Measurements from ENCODE around the gene ZNF512.

DNA sequence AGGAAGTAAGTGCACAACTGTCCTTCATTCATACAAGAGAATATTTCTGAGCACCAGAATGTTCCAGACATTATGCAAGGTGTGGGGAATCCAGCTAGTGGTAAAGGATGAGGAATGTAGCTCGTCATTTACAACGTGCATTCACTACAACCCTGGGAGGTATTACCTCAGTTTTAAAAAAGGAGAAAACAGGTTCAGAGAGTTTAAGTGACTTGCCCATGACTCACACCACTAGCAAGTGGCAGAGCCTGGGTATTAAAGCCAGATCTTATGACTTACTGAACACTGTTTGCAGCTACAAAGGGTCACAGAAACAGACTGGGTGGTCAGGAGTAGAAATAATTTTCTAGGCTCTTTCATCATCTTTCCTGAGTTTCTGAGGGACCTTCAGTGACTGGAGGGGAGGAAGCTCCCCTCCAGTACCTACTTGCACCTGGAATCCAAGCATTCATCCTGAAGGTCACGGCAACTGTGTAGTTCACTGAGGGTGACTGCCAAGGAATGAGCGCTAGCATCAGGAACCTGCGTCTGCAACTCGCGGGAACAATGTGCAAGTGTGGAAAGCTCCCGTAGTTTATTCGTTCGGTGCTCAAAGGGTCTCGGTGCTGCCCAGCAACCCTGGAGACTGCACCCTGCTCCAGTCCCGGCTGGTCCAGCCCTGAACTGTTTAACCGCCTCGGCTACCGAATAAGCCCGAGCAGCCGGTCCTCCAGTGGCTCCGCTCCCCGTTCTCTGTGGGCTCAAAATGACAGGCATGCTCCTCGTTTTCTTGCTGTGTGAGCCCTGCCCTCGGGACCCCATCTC is 45.3 kb downstream of the ZNF512 start:
- TF ChIP-seq, protein P1, sequence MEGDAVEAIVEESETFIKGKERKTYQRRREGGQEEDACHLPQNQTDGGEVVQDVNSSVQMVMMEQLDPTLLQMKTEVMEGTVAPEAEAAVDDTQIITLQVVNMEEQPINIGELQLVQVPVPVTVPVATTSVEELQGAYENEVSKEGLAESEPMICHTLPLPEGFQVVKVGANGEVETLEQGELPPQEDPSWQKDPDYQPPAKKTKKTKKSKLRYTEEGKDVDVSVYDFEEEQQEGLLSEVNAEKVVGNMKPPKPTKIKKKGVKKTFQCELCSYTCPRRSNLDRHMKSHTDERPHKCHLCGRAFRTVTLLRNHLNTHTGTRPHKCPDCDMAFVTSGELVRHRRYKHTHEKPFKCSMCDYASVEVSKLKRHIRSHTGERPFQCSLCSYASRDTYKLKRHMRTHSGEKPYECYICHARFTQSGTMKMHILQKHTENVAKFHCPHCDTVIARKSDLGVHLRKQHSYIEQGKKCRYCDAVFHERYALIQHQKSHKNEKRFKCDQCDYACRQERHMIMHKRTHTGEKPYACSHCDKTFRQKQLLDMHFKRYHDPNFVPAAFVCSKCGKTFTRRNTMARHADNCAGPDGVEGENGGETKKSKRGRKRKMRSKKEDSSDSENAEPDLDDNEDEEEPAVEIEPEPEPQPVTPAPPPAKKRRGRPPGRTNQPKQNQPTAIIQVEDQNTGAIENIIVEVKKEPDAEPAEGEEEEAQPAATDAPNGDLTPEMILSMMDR (IDR thresholded peaks at IDR 0.05), result no peak
- TF ChIP-seq POLR2A (IDR thresholded peaks at IDR 0.05), result no peak
